Measurements from ENCODE around the gene RANBP3.

RANBP3 gene

GRCh38 chr19:6011206-6011605 is 33.3 kb upstream of the RANBP3 start (continued):
- TF ChIP-seq ZNF704 (tag by site-specific recombination; IDR thresholded peaks at IDR 0.05) (no peak), PBX3 (CRISPR knock-in tag; IDR thresholded peaks at IDR 0.05) (no peak), YY1 (tag by site-specific recombination; IDR thresholded peaks at IDR 0.05) (no peak)

- H3K4me3 ChIP-seq (ENCODE audit: low read depth, low read length): no peak overlapping the region
- no peaks in the 10 kb centered on the region for H3K9me3 ChIP-seq (ENCODE audit: control insufficient read depth, insufficient read depth, low read depth, low read length)
- H3K27ac ChIP-seq (ENCODE audit: extremely low read depth, low read depth, low read length): no peak overlapping the region
- TF ChIP-seq ZNF600 (tag by site-specific recombination; IDR thresholded peaks at IDR 0.05) (0 out of 2 replicates have a peak, but pooled peaks have one; percentile 41), ZNF114 (tag by site-specific recombination; IDR thresholded peaks at IDR 0.05) (no peak)
- no peaks in the 10 kb centered on the region; a peak in 1 of 3 replicates for H3K36me3 ChIP-seq (ENCODE audit: control insufficient read depth in 2 of 2, insufficient read depth in 1 of 2, low read length in 2 of 2)
- no peaks in the 10 kb centered on the region for H3K4me1 ChIP-seq (ENCODE audit: control insufficient read depth, insufficient read depth, low read length)
- CTCF ChIA-PET: interaction anchor here (1.0 to 4.0 kb wide), 2 partner anchors 12 to 206 kb away, joined by 3 to 28 read pairs; no protein-coding TSS in a partner anchor
- POLR2A ChIA-PET: no interaction called here
Observed at GRCh38 chr19:6010107-6010506, 32.2 kb upstream of the RANBP3 start.

- Histone ChIP-seq H3K36me3 (ENCODE audit: control insufficient read depth in 2 of 2, insufficient read depth in 1 of 2, low read length in 2 of 2) (peaks cover 0 to 3% of the 10 kb centered on the region in 2 experiments; a peak in 1 of 3 replicates), H3K4me3 (ENCODE audit: low read depth, low read length) (no peak overlapping the region), H3K4me1 (ENCODE audit: control insufficient read depth, insufficient read depth, low read length) (no peaks in the 10 kb centered on the region), H3K9me3 (ENCODE audit: control insufficient read depth, insufficient read depth, low read depth, low read length) (no peaks in the 10 kb centered on the region), H3K27ac (ENCODE audit: extremely low read depth, low read depth, low read length) (no peak overlapping the region)
- POLR2A ChIA-PET: no interaction called here
- TF ChIP-seq OSR2 (tag by site-specific recombination; IDR thresholded peaks at IDR 0.05) (no peak), ATF2 (tag by site-specific recombination; IDR thresholded peaks at IDR 0.05; ENCODE audit: low read depth) (no peak), SCRT2 (tag by site-specific recombination; IDR thresholded peaks at IDR 0.05) (no peak), BCL6B (tag by site-specific recombination; IDR thresholded peaks at IDR 0.05) (no peak)
- CTCF ChIA-PET: interaction anchor here (1.0 to 1.2 kb wide), 3 partner anchors 14 to 21 kb away, joined by 3 to 5 read pairs (median 4); no protein-coding TSS in a partner anchor
Observed at GRCh38 chr19:6007866-6008265, 29.9 kb upstream of the RANBP3 start.

GRCh38 chr19:6006896-6007295 is 29.0 kb upstream of the RANBP3 start:
- ChIA-PET CTCF (interaction anchor here (0.9 to 2.4 kb wide), 6 partner anchors 15 to 280 kb away, joined by 3 to 14 read pairs (median 4); no protein-coding TSS in a partner anchor), POLR2A (no interaction called here)
- Histone ChIP-seq H3K4me1 (ENCODE audit: control insufficient read depth, insufficient read depth, low read length) (no peaks in the 10 kb centered on the region), H3K9me3 (ENCODE audit: control insufficient read depth, insufficient read depth, low read depth, low read length) (no peaks in the 10 kb centered on the region), H3K36me3 (ENCODE audit: control insufficient read depth in 2 of 2, insufficient read depth in 1 of 2, low read length in 2 of 2) (peaks cover 0 to 3% of the 10 kb centered on the region in 2 experiments; a peak in 1 of 3 replicates), H3K27ac (ENCODE audit: extremely low read depth, low read depth, low read length) (no peak overlapping the region), H3K4me3 (ENCODE audit: low read depth, low read length) (no peak overlapping the region)
- TF ChIP-seq ZNF362 (tag by site-specific recombination; IDR thresholded peaks at IDR 0.05) (no peak), ZNF280D (tag by site-specific recombination; IDR thresholded peaks at IDR 0.05) (no peak), KLF16 (tag by site-specific recombination; IDR thresholded peaks at IDR 0.05) (no peak), GFI1B (tag by site-specific recombination; IDR thresholded peaks at IDR 0.05) (no peak), ZBTB10 (tag by site-specific recombination; IDR thresholded peaks at IDR 0.05) (no peak), ZNF549 (tag by site-specific recombination; IDR thresholded peaks at IDR 0.05) (no peak), ZNF623 (tag by site-specific recombination; IDR thresholded peaks at IDR 0.05) (no peak)
